Mesenchymal stem cell (in vitro differentiated cells and primary cell): ENCODE results near the gene HYLS1.

Experiments
- DNase-seq: peaks from one replicate; pipeline ENCODE4 v3.0.0-alpha.2; 2013
- H2AFZ ChIP-seq: one replicate; pipeline ENCODE4 v1.6.1; 2013; ENCODE audit warnings: low read depth, mild to moderate bottlenecking, control low read depth, inconsistent platforms, low read length, moderate library complexity
- H2AK5ac ChIP-seq: 2 replicates; pipeline ENCODE4 v1.6.1; 2013; ENCODE audit warnings: low read length, moderate library complexity, mild to moderate bottlenecking, inconsistent platforms; ENCODE audit not compliant: severe bottlenecking
- H2BK120ac ChIP-seq: one replicate; pipeline ENCODE4 v1.6.1; 2013; ENCODE audit warnings: low read depth, mild to moderate bottlenecking, inconsistent platforms, low read length, moderate library complexity
- H2BK12ac ChIP-seq, 2 experiments: one replicate each; pipeline ENCODE4 v1.6.1; 2013; ENCODE audit warnings: inconsistent platforms in 2 of 2, low read length in 2 of 2, mild to moderate bottlenecking in 2 of 2, moderate library complexity in 2 of 2, control low read depth in 1 of 2
- H2BK15ac ChIP-seq: one replicate; pipeline ENCODE4 v1.6.1; 2013; ENCODE audit warnings: mild to moderate bottlenecking, low read depth, inconsistent platforms; ENCODE audit not compliant: poor library complexity, severe bottlenecking
- H2BK5ac ChIP-seq: 2 replicates; pipeline ENCODE4 v1.6.1; 2013; ENCODE audit warnings: low read depth, mild to moderate bottlenecking, low read length, control low read depth, inconsistent platforms; ENCODE audit not compliant: poor library complexity, severe bottlenecking
- H3K14ac ChIP-seq, 2 experiments: one replicate each; pipeline ENCODE4 v1.6.1; 2013; ENCODE audit warnings: inconsistent platforms in 2 of 2, low read length in 2 of 2, control low read depth in 1 of 2, mild to moderate bottlenecking in 1 of 2, moderate library complexity in 1 of 2
- H3K18ac ChIP-seq, 2 experiments: one replicate each; pipeline ENCODE4 v1.6.1; 2013; ENCODE audit warnings: inconsistent platforms in 2 of 2, low read length in 2 of 2, control low read depth in 1 of 2, low read depth in 1 of 2, mild to moderate bottlenecking in 1 of 2
- H3K23ac ChIP-seq, 2 experiments: one replicate each; pipeline ENCODE4 v1.6.1; 2013; ENCODE audit warnings: inconsistent platforms in 2 of 2, low read length in 2 of 2, mild to moderate bottlenecking in 2 of 2, moderate library complexity in 2 of 2, control low read depth in 1 of 2
- H3K27ac ChIP-seq: 2 replicates; pipeline ENCODE4 v1.5.1; 2013; ENCODE audit warnings: mild to moderate bottlenecking, moderate library complexity, low read length, control low read depth, inconsistent platforms; ENCODE audit not compliant: poor library complexity, severe bottlenecking
- H3K27me3 ChIP-seq, 2 experiments: 2 replicates each; pipeline versions ENCODE4 v1.6.1 to v1.7.0; 2013; ENCODE audit warnings: low read length in 2 of 2, mild to moderate bottlenecking in 2 of 2, moderate library complexity in 2 of 2, control low read depth in 1 of 2, inconsistent platforms in 1 of 2; ENCODE audit not compliant: control insufficient read depth in 1 of 2, insufficient read depth in 1 of 2
- H3K36me3 ChIP-seq, 2 experiments: 2 replicates each; pipeline versions ENCODE4 v1.6.1 to v1.7.0; 2013; ENCODE audit warnings: low read length in 2 of 2, control low read depth in 1 of 2, inconsistent platforms in 1 of 2, low read depth in 1 of 2, mild to moderate bottlenecking in 1 of 2; ENCODE audit not compliant: insufficient read depth in 2 of 2, control insufficient read depth in 1 of 2
- H3K4ac ChIP-seq, 2 experiments: one replicate each; pipeline ENCODE4 v1.6.1; 2013; ENCODE audit warnings: inconsistent platforms in 2 of 2, low read length in 2 of 2, mild to moderate bottlenecking in 2 of 2, moderate library complexity in 2 of 2, control low read depth in 1 of 2, low read depth in 1 of 2
- H3K4me1 ChIP-seq: 2 replicates; pipeline ENCODE4 v1.6.1; 2013; ENCODE audit warnings: low read depth, low read length, control low read depth; ENCODE audit not compliant: control insufficient read depth, insufficient read depth
- H3K4me2 ChIP-seq: 2 replicates; pipeline ENCODE4 v1.6.1; 2013; ENCODE audit warnings: low read length, mild to moderate bottlenecking, inconsistent platforms; ENCODE audit not compliant: poor library complexity, severe bottlenecking
- H3K4me3 ChIP-seq, 2 experiments: 2 replicates each; pipeline versions ENCODE4 v1.5.1 to v1.7.0; 2013; ENCODE audit warnings: low read length in 2 of 2, mild to moderate bottlenecking in 2 of 2, control low read depth in 1 of 2, low read depth in 1 of 2; ENCODE audit not compliant: insufficient read depth in 1 of 2
- H3K79me1 ChIP-seq: replicated peaks from 2 replicates; pipeline ENCODE4 v1.6.1; 2013; ENCODE audit warnings: mild to moderate bottlenecking, control low read depth, low read length, inconsistent platforms; ENCODE audit not compliant: poor library complexity, severe bottlenecking
- H3K9ac ChIP-seq: 2 replicates; pipeline ENCODE4 v1.7.0; 2013; ENCODE audit warnings: mild to moderate bottlenecking, low read length, moderate library complexity
- H3K9me3 ChIP-seq: 2 replicates; pipeline ENCODE4 v1.7.0; 2013; ENCODE audit warnings: mild to moderate bottlenecking, low read length; ENCODE audit not compliant: control insufficient read depth
- H4K8ac ChIP-seq: one replicate; pipeline ENCODE4 v1.6.1; 2013; ENCODE audit warnings: inconsistent platforms, mild to moderate bottlenecking, low read length, moderate library complexity
- H4K91ac ChIP-seq: one replicate; pipeline ENCODE4 v1.6.1; 2013; ENCODE audit warnings: mild to moderate bottlenecking, low read length, inconsistent platforms
- WGBS: methylation state at CpG from one replicate; pipeline ENCODE4 v1.1.7; 2013; ENCODE audit warnings: mixed read lengths; 5-methylcytosine and 5-hydroxymethylcytosine counted together

HYLS1 gene

DNA sequence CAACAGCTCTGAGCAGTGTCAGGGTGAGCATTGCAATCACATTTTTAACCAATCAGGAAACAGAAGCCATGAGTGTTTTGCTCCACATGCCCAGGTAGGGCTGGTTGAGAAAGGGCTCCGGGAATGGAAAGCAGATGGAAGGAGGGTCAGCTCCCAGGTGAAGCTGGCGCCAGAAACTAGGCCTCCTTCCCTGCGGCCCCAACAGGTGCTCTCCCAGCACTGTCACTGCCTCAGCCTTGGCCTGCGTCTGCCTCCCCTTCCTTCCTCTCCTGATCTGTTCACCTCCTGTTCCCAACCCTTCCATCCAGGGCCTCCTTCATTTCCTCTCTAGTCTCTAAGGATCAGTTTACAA is 53.8 kb downstream of the HYLS1 start:
- Histone ChIP-seq H4K8ac (no peak overlapping the region), H3K18ac (no peak overlapping the region)
- WGBS: 66% methylated on average over 4 of the region's 4 CpGs

GRCh38 chr11:125941619-125942611 is 54.4 kb downstream of the HYLS1 start:
- peaks cover 9% of the 10 kb centered on the region for H3K4me1 ChIP-seq
- peak overlapping the region; percentile 25 for H3K4me2 ChIP-seq
- H3K18ac ChIP-seq: no peak overlapping the region
- H2AK5ac ChIP-seq: no peak overlapping the region
- 31% methylated on average over 20 of the region's 20 CpGs for WGBS
- no peak overlapping the region for H2BK12ac ChIP-seq
- H3K23ac ChIP-seq: no peak overlapping the region
- no peaks in the 10 kb centered on the region for H3K9me3 ChIP-seq
- H3K79me1 ChIP-seq: no peaks in the 10 kb centered on the region
- no peak overlapping the region for H2BK5ac ChIP-seq
- DNase-seq: peak; percentile 10
- H2AFZ ChIP-seq: no peak overlapping the region
- H3K36me3 ChIP-seq: no peaks in the 10 kb centered on the region
- H2BK120ac ChIP-seq: no peak overlapping the region
- no peak overlapping the region for H3K4me3 ChIP-seq
- peaks cover 0 to 21% of the 10 kb centered on the region in 2 experiments for H3K27me3 ChIP-seq
- H4K91ac ChIP-seq: no peak overlapping the region
- H3K27ac ChIP-seq: no peak overlapping the region
- no peak overlapping the region for H3K14ac ChIP-seq
- H3K9ac ChIP-seq: peak overlapping the region; percentile 26
- H3K4ac ChIP-seq: no peak overlapping the region
- H2BK15ac ChIP-seq: no peak overlapping the region
- no peak overlapping the region for H4K8ac ChIP-seq

More for the DNA sequence above, 53.8 kb downstream of the HYLS1 start:
- no peak overlapping the region for H3K14ac ChIP-seq
- no peak overlapping the region for H2AFZ ChIP-seq
- H2BK12ac ChIP-seq: no peak overlapping the region
- no peak overlapping the region for H3K4me3 ChIP-seq
- no peak overlapping the region for H2AK5ac ChIP-seq
- peaks cover 0 to 21% of the 10 kb centered on the region in 2 experiments for H3K27me3 ChIP-seq
- no peak overlapping the region for H3K9ac ChIP-seq
- no peak for DNase-seq
- H3K23ac ChIP-seq: no peak overlapping the region
- H3K9me3 ChIP-seq: no peaks in the 10 kb centered on the region
- H3K27ac ChIP-seq: no peak overlapping the region
- no peaks in the 10 kb centered on the region for H3K36me3 ChIP-seq
- no peak overlapping the region for H3K4ac ChIP-seq
- no peak overlapping the region for H4K91ac ChIP-seq
- H2BK15ac ChIP-seq: no peak overlapping the region
- H3K4me1 ChIP-seq: peaks cover 9% of the 10 kb centered on the region
- no peak overlapping the region for H2BK120ac ChIP-seq
- H3K4me2 ChIP-seq: no peak overlapping the region
- no peak overlapping the region for H2BK5ac ChIP-seq
- H3K79me1 ChIP-seq: no peaks in the 10 kb centered on the region

DNA sequence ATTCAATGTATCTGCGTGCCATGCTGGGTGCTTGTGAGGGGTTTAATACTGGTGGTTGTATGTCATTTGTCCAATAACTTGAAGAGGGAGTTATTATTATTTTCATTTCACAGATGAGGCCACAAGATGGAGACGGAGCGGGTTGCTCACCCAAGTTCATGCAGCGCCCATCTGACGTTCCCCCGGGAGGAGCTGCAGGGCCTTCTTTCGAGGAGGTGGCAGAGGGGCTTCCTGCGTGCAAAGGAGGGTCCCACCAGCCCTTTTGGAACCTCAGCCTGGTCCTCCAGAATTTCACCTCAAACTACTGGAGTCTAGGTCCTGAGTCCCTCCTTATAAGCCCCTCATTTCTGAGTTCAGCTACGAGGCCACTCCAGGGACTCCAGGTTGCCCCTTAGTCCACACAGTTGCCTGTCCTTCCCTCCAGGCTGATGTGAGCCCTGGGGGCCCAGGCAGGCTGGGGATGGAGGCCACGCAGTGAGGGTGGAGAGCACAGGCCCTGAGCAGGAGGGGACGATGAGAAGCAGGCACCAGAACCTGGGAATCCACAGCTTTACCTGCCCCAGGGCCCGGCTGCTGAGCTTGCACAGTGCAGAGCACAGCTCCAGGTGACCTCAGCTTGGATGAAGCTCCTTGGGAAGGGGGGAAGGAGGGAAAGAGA is 55.4 kb downstream of the HYLS1 start:
- no peak overlapping the region for H4K91ac ChIP-seq
- H3K4me2 ChIP-seq: no peak overlapping the region
- H3K4me1 ChIP-seq: peaks cover 11% of the 10 kb centered on the region
- no peak overlapping the region for H3K27ac ChIP-seq
- no peak overlapping the region for H2BK12ac ChIP-seq
- 86% methylated on average over 12 of the region's 12 CpGs for WGBS
- DNase-seq: no peak
- no peaks in the 10 kb centered on the region for H3K9me3 ChIP-seq
- H3K18ac ChIP-seq: no peak overlapping the region
- H2AFZ ChIP-seq: no peak overlapping the region
- no peak overlapping the region for H3K23ac ChIP-seq
- no peak overlapping the region for H3K4ac ChIP-seq
- peaks cover 0 to 21% of the 10 kb centered on the region in 2 experiments for H3K27me3 ChIP-seq
- H3K9ac ChIP-seq: peak overlapping the region; percentile 26
- no peak overlapping the region for H3K14ac ChIP-seq
- H2BK120ac ChIP-seq: no peak overlapping the region
- H3K79me1 ChIP-seq: no peaks in the 10 kb centered on the region
- H2BK5ac ChIP-seq: no peak overlapping the region
- H3K4me3 ChIP-seq: no peak overlapping the region
- no peak overlapping the region for H2BK15ac ChIP-seq
- H4K8ac ChIP-seq: no peak overlapping the region
- H3K36me3 ChIP-seq: no peaks in the 10 kb centered on the region
- no peak overlapping the region for H2AK5ac ChIP-seq

GRCh38 chr11:125943661-125944349 is 56.3 kb downstream of the HYLS1 start:
- Histone ChIP-seq H3K79me1 (no peaks in the 10 kb centered on the region), H2BK120ac (no peak overlapping the region), H3K23ac (no peak overlapping the region), H2BK15ac (no peak overlapping the region), H3K27me3 (peaks cover 0 to 21% of the 10 kb centered on the region in 2 experiments), H3K4me1 (peaks cover 11% of the 10 kb centered on the region), H3K9ac (no peak overlapping the region), H2BK12ac (no peak overlapping the region), H3K9me3 (no peaks in the 10 kb centered on the region), H2BK5ac (no peak overlapping the region), H4K91ac (no peak overlapping the region), H4K8ac (no peak overlapping the region), H3K27ac (no peak overlapping the region), H3K4ac (no peak overlapping the region), H3K4me2 (no peak overlapping the region), H3K4me3 (no peak overlapping the region), H3K18ac (no peak overlapping the region), H3K14ac (no peak overlapping the region), H2AK5ac (no peak overlapping the region), H2AFZ (no peak overlapping the region), H3K36me3 (no peaks in the 10 kb centered on the region)
- no peak for DNase-seq
- WGBS: 83% methylated on average over 9 of the region's 9 CpGs
